ENCODE results near the gene KSR2.

DNA sequence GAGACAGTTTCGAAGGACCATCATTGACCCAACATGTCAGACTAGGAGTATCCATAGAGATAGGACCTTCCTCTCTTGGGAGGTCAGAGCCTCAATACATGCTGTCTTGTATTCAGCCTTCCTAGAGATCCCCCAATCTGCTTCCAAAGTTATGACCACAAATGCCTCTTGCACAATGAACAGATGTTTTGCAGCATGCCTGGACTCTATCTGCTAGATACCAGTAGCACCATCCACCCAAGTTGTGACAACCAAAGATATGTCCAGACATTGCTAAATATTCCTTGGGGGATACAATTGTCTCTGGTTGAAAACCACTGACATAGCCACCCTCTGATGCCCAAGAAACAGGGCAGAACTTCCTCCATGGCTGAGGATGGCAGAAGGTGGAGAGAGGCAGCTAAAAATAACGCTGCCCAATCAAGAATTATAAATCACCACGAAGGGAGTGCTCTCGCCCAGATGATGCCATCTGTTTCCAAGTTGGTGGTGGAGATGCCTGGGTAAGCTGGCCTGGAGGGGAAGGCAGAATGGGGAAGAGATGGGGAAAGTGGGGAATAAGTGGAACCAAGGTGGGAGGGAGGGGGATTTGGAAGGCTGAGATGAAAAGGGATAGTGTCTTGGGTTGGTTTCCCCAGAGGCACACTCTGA, 564.5 kb downstream of the KSR2 start:
- TF ChIP-seq, protein P1, sequence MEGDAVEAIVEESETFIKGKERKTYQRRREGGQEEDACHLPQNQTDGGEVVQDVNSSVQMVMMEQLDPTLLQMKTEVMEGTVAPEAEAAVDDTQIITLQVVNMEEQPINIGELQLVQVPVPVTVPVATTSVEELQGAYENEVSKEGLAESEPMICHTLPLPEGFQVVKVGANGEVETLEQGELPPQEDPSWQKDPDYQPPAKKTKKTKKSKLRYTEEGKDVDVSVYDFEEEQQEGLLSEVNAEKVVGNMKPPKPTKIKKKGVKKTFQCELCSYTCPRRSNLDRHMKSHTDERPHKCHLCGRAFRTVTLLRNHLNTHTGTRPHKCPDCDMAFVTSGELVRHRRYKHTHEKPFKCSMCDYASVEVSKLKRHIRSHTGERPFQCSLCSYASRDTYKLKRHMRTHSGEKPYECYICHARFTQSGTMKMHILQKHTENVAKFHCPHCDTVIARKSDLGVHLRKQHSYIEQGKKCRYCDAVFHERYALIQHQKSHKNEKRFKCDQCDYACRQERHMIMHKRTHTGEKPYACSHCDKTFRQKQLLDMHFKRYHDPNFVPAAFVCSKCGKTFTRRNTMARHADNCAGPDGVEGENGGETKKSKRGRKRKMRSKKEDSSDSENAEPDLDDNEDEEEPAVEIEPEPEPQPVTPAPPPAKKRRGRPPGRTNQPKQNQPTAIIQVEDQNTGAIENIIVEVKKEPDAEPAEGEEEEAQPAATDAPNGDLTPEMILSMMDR (conservative IDR thresholded peaks at IDR 0.05) = no peak
- no peak for TF ChIP-seq EZH2 (IDR thresholded peaks at IDR 0.05; ENCODE audit: low read depth)
